Ishikawa (cell line): Measurements from ENCODE around the gene CDR2L.

ENCODE experiments used
- CEBPB ChIP-seq: IDR thresholded peaks from 2 replicates; pipeline ENCODE4 v1.6.1; 2012
- CREB1 ChIP-seq: IDR thresholded peaks from 2 replicates; pipeline ENCODE4 v1.6.1; 2012; ENCODE audit warnings: low read depth
- EGR1 ChIP-seq: IDR thresholded peaks from 2 replicates; pipeline ENCODE4 v1.6.1; 2012
- EP300 ChIP-seq: IDR thresholded peaks from 2 replicates; pipeline ENCODE4 v1.6.1; 2012; ENCODE audit warnings: borderline replicate concordance
- MAX ChIP-seq: IDR thresholded peaks from 2 replicates; pipeline ENCODE4 v1.6.1; 2012
- NFIC ChIP-seq: IDR thresholded peaks from 2 replicates; pipeline ENCODE4 v1.6.1; 2012
- RAD21 ChIP-seq: IDR thresholded peaks from 2 replicates; pipeline ENCODE4 v1.6.1; 2012; ENCODE audit warnings: low read depth
- REST ChIP-seq: IDR thresholded peaks from 2 replicates; pipeline ENCODE4 v1.6.1; 2012; ENCODE audit warnings: low read depth, mild to moderate bottlenecking
- TAF1 ChIP-seq: IDR thresholded peaks from 2 replicates; pipeline ENCODE4 v1.6.1; 2012; ENCODE audit warnings: low read depth, mild to moderate bottlenecking
- TCF12 ChIP-seq: IDR thresholded peaks from 2 replicates; pipeline ENCODE4 v1.6.1; 2012; ENCODE audit warnings: low read depth
- TEAD4 ChIP-seq: IDR thresholded peaks from 2 replicates; pipeline ENCODE4 v1.6.1; 2012
- USF1 ChIP-seq: IDR thresholded peaks from 2 replicates; pipeline ENCODE4 v1.6.1; 2012
- YY1 ChIP-seq: IDR thresholded peaks from 2 replicates; pipeline ENCODE4 v1.6.1; 2012; ENCODE audit warnings: low read depth

- peak; percentile 52; the same call in 1 of the 2 replicates for TF ChIP-seq CEBPB
- TF ChIP-seq YY1, result 0 out of 2 replicates have a peak, but pooled peaks have one; percentile 9
- TF ChIP-seq TAF1, result peak; percentile 23; the same call in 1 of the 2 replicates
- no peak for TF ChIP-seq RAD21
- 0 out of 2 replicates have a peak, but pooled peaks have one; percentile 17 for TF ChIP-seq CREB1
- peak; percentile 92 for TF ChIP-seq MAX
- TF ChIP-seq EP300, result peak; percentile 12; the same call in 1 of the 2 replicates
- TF ChIP-seq TCF12, result no peak; the same call in 1 of the 2 replicates
- no peak; the same call in 1 of the 2 replicates for TF ChIP-seq NFIC
- peak; percentile 98 for TF ChIP-seq TEAD4
- TF ChIP-seq REST, result no peak
- peak; percentile 91 for TF ChIP-seq USF1
- TF ChIP-seq EGR1, result no peak
These were observed 46.2 kb downstream of the CDR2L start for GRCh38 chr17:75033346-75034235.
